GM19328 (cell line): Measurements from ENCODE around the gene WDR64.
"Not testable (repeated sequence)": the region's sequence is repeated elsewhere in the genome, so short reads cannot be mapped to it uniquely, and the experiment has no call there.

Source experiments
- ATAC-seq: cut with Tn5 transposase; IDR thresholded peaks from one replicate; pipeline ENCODE4 v1.9.1; 2021; ENCODE audit warnings: mild to moderate bottlenecking, moderate library complexity; ENCODE audit not compliant: unreplicated experiment

The WDR64 gene

DNA sequence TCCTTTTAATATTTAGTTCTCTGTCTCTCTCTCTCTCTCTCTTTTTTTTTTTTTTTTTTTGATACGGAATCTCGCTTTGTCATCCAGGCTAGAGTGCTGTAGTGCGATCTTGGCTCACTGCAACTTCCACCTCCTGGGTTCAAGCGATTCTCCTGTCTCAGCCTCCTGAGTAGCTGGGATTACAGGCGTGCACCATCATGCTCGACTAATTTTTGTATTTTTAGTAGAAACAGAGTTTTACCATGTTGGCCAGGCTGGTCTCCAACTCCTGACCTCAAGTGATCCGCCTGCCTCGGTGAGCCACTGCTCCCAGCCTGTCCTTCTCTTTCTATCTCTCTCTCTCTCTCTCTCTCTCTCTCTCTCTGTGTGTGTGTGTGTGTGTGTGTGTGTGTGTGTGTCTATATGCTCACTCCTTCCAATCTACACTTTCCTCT, 83.4 kb downstream of the WDR64 start:
- ATAC-seq = not testable (repeated sequence)

- no peak for ATAC-seq
Observed at GRCh38 chr1:241736387-241736786, 84.3 kb downstream of the WDR64 start.

GRCh38 chr1:241738284-241739078, 86.4 kb downstream of the WDR64 start:
- no peak for ATAC-seq

GRCh38 chr1:241742084-241742483, 90.0 kb downstream of the WDR64 start:
- no peak for ATAC-seq

DNA sequence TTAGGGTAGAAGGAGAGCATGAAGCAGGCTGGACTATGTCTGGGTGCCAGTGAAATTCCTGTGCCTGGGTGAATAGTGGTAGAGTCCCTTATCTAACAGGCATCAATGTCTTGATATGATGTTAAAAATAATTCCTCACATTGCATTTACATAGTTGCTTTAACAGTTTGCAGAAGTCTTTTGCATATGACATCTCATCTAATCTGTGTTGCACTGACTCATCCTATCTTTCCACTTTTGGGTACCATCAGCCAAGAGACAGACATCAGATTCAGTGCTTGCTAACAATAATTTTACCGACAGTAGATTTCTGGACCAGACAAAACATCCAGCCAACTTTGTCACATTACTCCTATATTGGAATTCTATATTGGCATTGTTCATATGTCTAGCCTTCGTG, 92.5 kb downstream of the WDR64 start:
- ATAC-seq = no peak

- ATAC-seq = no peak
Observed at GRCh38 chr1:241747992-241748391, 95.9 kb downstream of the WDR64 start.

- ATAC-seq = no peak
Observed at GRCh38 chr1:241749041-241749944, 97.2 kb downstream of the WDR64 start.

GRCh38 chr1:241749945-241750695, 98.0 kb downstream of the WDR64 start:
- no peak for ATAC-seq

- no peak for ATAC-seq
Observed at GRCh38 chr1:241751524-241751923, 99.4 kb downstream of the WDR64 start.

- ATAC-seq = no peak
Observed at GRCh38 chr1:241762713-241763339, 110.7 kb downstream of the WDR64 start.

- ATAC-seq = no peak
Observed at GRCh38 chr1:241765390-241765789, 113.3 kb downstream of the WDR64 start.

- no peak for ATAC-seq
Observed at GRCh38 chr1:241767737-241768136, 115.7 kb downstream of the WDR64 start.

- ATAC-seq = no peak
Observed at GRCh38 chr1:241770115-241770514, 118.0 kb downstream of the WDR64 start.

GRCh38 chr1:241771117-241771516, 119.0 kb downstream of the WDR64 start:
- no peak for ATAC-seq

- ATAC-seq = no peak
Observed at GRCh38 chr1:241772932-241773500, 120.9 kb downstream of the WDR64 start.

GRCh38 chr1:241773991-241774390, 121.9 kb downstream of the WDR64 start:
- ATAC-seq = no peak

GRCh38 chr1:241775021-241775420, 122.9 kb downstream of the WDR64 start:
- no peak for ATAC-seq

DNA sequence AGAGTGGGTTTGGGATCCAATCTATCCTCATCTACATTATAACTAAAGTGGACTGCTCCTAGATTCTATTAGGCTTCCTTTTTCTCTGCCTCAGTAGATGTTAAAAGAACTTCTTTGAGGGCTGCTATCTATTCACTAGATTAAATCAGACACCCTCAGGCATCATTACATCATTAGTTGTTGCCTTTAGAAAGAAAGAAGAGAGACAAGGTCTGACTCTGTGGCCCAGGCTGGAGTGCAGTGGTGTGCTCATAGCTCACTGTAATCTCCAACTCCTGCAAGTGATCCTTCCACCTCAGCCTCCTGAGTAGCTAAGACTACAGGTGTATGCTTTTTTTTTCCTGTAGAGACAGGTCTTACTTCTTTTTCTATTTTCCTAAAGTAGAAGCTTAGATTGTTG, 124.8 kb downstream of the WDR64 start:
- no peak for ATAC-seq

- ATAC-seq = no peak
Observed at GRCh38 chr1:241778117-241778516, 126.0 kb downstream of the WDR64 start.

DNA sequence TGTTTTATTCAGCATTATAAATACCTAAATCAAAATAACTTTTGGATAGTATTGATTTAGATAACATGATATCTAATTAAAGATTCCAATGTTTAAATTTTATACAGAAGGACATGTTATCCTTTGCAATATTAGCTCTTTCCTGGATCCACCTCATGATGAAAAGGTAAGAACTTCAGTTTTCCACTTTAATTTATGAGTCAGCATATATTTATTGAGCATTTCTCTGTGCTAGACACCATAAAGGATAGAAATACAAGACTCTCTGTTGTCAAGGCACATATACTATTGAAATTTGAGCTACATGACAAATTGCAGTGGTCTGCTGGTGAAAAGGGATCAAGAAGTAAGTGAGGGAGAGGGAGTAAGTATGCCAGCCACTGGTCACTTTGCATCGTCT, 127.8 kb downstream of the WDR64 start:
- ATAC-seq = no peak
